Upper lobe of left lung (tissue), 6 donors: ENCODE measurements around the gene ARHGEF37. TPM values are rescaled to one million over a fixed set of nuclear protein-coding genes. Genes with fewer than 3 reads are reported as not detected.

Experiments used
- ATAC-seq, 2 donors: fragments of 200-7000 bp; cut with Tn5 transposase; one replicate each; pipeline ENCODE4 v1.9.1; 2022; ENCODE audit warnings: mild to moderate bottlenecking in 2 of 2, moderate library complexity in 2 of 2; ENCODE audit not compliant: low FRiP score in 2 of 2
- DNase-seq, 2 donors: peaks; one replicate each; pipeline ENCODE4 v3.0.0-alpha.2; 2019 to 2020
- H3K27ac ChIP-seq, 4 donors: fragments of 200-600 bp; sonication (generic); one replicate each; pipeline ENCODE4 v1.5.1; 2016 to 2019
- H3K27me3 ChIP-seq, 4 donors: fragments of 200-600 bp; sonication (generic); one replicate each; pipeline ENCODE4 v1.5.1; 2017 to 2019
- H3K36me3 ChIP-seq, 4 donors: fragments of 200-600 bp; sonication (generic); one replicate each; pipeline ENCODE4 v1.5.1; 2016 to 2019
- H3K4me1 ChIP-seq, 4 donors: fragments of 200-600 bp; sonication (generic); one replicate each; pipeline ENCODE4 v1.5.1; 2018 to 2019
- H3K4me3 ChIP-seq, 4 donors: fragments of 200-600 bp; sonication (generic); one replicate each; pipeline ENCODE4 v1.5.1; 2017 to 2019; ENCODE audit warnings: mild to moderate bottlenecking in 2 of 4, moderate library complexity in 1 of 4
- H3K9me3 ChIP-seq, 4 donors: fragments of 200-600 bp; sonication (generic); one replicate each; pipeline ENCODE4 v1.5.1; 2018 to 2019
- EP300 ChIP-seq, 4 donors: sonication (generic); formaldehyde crosslinking; IDR thresholded peaks; one replicate each; pipeline ENCODE4 v1.5.1; 2017; ENCODE audit warnings: antibody characterized with exemption in 4 of 4, control low read depth in 2 of 4
- POLR2A ChIP-seq, 4 donors: fragments of 450-650 bp; IDR thresholded peaks; one replicate each; pipeline ENCODE4 v1.5.1; 2016 to 2017; ENCODE audit warnings: antibody characterized with exemption in 4 of 4, mild to moderate bottlenecking in 2 of 4
- POLR2AphosphoS5 ChIP-seq, 2 donors: sonication (generic); formaldehyde crosslinking; IDR thresholded peaks; one replicate each; pipeline ENCODE4 v1.5.1; 2017; ENCODE audit warnings: antibody characterized with exemption in 2 of 2
- WGBS, 2 donors: methylation state at CpG; one replicate each; pipeline ENCODE4 v1.1.5; 2017 to 2018; 5-methylcytosine and 5-hydroxymethylcytosine counted together
- total RNA-seq, 6 donors: library from RNA; depleted of rRNA in 4 of 6; stranded (reverse); fragments of >200 nt in 4 of 6; gene quantifications; one replicate each; pipeline versions ENCODE4 v1.1.0 to v1.2.1, GENCODE V29; 2016 to 2021
- TF ChIP-seq, protein P1 (sequence below), 6 experiments: fragments of 450-650 bp in 4 of 6; fragments of 200-600 bp in 2 of 6; sonication (generic) in 2 of 6; IDR thresholded peaks; one replicate each; pipeline ENCODE4 v1.5.1; 2016 to 2019; ENCODE audit warnings: antibody characterized with exemption in 6 of 6
- donor health status: DM: no; HTN: no; CAD: no; lungs with moderate emphysema.
- donor health status: DM: no; HTN: yes; CAD: no; lungs with severe emphysema.

Gene ARHGEF37
- total RNA-seq, 6 donors from 2014 or later: 4.3 to 13.6 (median 10.0) TPM

DNA sequence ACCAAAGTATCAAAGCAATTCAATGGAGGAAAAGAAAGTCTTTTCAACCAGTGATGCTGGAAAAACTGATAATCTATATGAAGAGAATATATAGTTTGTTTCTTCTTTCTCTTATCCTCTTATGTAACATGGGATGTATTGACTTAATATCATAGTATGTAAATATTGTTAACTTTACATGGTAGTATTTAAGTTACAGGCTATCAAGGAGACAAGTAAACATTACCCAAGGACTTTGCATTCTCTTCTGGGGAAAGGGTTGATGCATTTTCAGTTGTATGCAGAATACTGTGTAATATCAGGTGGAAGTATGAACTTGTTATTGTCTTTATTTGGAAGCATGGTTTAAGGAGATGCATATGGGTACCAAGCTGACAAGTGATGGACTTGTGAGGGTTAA is 9.1 kb upstream of the ARHGEF37 start:
- ATAC-seq (no peak), DNase-seq (no peak)
- H3K4me1 ChIP-seq: no peaks in the 10 kb centered on the region
- H3K27ac ChIP-seq: no peak overlapping the region
- no peaks in the 10 kb centered on the region for H3K9me3 ChIP-seq
- TF ChIP-seq EP300 (IDR thresholded peaks at IDR 0.05) (no peak), POLR2A (IDR thresholded peaks at IDR 0.05) (no peak), POLR2AphosphoS5 (IDR thresholded peaks at IDR 0.05) (no peak)
- TF ChIP-seq, protein P1, sequence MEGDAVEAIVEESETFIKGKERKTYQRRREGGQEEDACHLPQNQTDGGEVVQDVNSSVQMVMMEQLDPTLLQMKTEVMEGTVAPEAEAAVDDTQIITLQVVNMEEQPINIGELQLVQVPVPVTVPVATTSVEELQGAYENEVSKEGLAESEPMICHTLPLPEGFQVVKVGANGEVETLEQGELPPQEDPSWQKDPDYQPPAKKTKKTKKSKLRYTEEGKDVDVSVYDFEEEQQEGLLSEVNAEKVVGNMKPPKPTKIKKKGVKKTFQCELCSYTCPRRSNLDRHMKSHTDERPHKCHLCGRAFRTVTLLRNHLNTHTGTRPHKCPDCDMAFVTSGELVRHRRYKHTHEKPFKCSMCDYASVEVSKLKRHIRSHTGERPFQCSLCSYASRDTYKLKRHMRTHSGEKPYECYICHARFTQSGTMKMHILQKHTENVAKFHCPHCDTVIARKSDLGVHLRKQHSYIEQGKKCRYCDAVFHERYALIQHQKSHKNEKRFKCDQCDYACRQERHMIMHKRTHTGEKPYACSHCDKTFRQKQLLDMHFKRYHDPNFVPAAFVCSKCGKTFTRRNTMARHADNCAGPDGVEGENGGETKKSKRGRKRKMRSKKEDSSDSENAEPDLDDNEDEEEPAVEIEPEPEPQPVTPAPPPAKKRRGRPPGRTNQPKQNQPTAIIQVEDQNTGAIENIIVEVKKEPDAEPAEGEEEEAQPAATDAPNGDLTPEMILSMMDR (IDR thresholded peaks at IDR 0.05): no peak
- no peaks in the 10 kb centered on the region for H3K27me3 ChIP-seq
- H3K36me3 ChIP-seq: no peaks in the 10 kb centered on the region
- no peak overlapping the region for H3K4me3 ChIP-seq

DNA sequence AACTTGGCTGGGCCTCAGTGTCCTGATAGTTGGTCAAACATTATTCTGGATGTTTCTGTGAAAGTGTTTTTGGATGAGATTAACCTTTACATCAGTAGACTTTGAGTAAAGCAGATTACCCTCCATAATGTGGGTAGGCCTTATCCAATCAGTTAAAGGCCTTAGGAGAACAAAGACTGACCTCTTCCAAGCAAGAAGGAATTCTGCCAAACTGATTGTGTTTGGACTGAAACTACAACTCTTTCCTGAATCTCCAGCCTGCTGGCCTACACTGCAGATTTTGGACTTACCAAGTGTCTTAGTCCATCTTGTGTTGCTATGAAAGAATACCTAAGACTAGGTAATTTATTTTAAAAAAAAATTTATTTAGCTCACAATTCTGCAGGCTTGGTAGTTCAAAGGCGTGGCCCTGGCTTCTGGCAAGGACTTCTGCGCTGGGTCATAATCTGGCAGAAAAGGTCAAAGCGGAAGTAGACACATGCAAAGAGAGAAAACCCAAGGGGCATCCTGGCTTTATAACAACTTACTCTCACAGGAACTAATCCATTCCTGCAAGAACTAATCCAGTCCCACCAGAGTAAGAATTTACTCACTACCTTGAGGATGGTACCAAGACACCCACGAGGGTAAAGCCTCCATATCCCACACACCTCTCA is 8.6 kb upstream of the ARHGEF37 start:
- no peak overlapping the region for H3K27ac ChIP-seq
- no peaks in the 10 kb centered on the region for H3K27me3 ChIP-seq
- H3K4me1 ChIP-seq: no peaks in the 10 kb centered on the region
- H3K36me3 ChIP-seq: no peaks in the 10 kb centered on the region
- H3K4me3 ChIP-seq: no peak overlapping the region
- 91 to 93% methylated on average over 4 of the region's 4 CpGs for WGBS, 2 donors
- no peaks in the 10 kb centered on the region for H3K9me3 ChIP-seq
- no peak for DNase-seq
- no peak for ATAC-seq
- TF ChIP-seq, protein P1 (IDR thresholded peaks at IDR 0.05): no peak
- TF ChIP-seq EP300 (IDR thresholded peaks at IDR 0.05) (no peak), POLR2AphosphoS5 (IDR thresholded peaks at IDR 0.05) (no peak), POLR2A (IDR thresholded peaks at IDR 0.05) (no peak)

DNA sequence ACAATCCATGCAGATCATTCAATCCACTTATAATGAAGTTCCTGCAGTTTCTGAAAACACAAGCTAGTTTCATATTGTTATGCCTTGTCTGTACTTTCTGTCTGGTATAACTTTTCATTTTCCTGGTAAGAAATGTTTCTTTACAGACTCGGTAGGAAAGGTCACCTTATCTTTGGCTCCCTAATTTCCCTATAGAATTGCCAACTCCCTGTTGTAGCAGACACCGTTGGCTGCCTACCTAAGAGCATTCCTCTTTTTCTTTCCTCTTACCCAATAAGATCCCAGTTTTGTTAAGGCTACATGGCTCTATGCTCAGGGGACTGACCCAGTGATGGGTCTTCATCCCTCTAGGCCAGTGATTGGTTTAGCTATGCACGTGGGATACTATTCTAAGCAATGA is 6.2 kb upstream of the ARHGEF37 start:
- WGBS, 2 donors: 72 to 87% methylated on average over 3 of the region's 3 CpGs
- H3K27ac ChIP-seq: no peak overlapping the region
- ATAC-seq: no peak

DNA sequence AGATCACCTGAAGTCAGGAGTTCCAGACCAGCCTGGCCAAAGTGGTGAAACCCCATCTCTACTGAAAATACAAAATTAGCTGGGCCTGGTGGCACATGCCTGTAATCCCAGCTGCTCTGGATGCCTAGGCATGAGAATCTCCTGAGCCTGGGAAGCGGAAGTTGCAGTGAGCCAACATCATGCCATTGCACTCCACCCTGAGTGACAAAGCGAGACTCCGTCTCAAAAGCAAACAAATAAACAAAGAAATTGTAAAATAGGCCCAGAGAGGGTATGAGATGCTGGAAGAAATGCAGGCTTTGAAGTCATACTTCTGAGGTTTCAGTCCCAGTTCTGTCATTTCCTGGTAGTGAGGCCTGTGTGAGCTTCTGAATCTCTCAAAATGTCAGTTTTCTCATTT is 5.3 kb upstream of the ARHGEF37 start:
- H3K4me1 ChIP-seq: peaks cover 0 to 6% (median 5%) of the 10 kb centered on the region in 4 donors
- H3K27me3 ChIP-seq: no peaks in the 10 kb centered on the region
- 90% methylated on average over 3 of the region's 3 CpGs for WGBS, 2 donors
- no peak for TF ChIP-seq POLR2AphosphoS5 (IDR thresholded peaks at IDR 0.05)
- no peak for TF ChIP-seq POLR2A (IDR thresholded peaks at IDR 0.05)
- no peak for TF ChIP-seq EP300 (IDR thresholded peaks at IDR 0.05)
- TF ChIP-seq, protein P1 (IDR thresholded peaks at IDR 0.05): no peak
- H3K36me3 ChIP-seq: no peaks in the 10 kb centered on the region
- no peak overlapping the region for H3K27ac ChIP-seq
- DNase-seq (no peak), ATAC-seq (no peak)
- H3K4me3 ChIP-seq: no peak overlapping the region
- H3K9me3 ChIP-seq: no peaks in the 10 kb centered on the region

More for the DNA sequence above, 6.2 kb upstream of the ARHGEF37 start:
- no peak for TF ChIP-seq POLR2AphosphoS5 (IDR thresholded peaks at IDR 0.05)
- no peak for TF ChIP-seq POLR2A (IDR thresholded peaks at IDR 0.05)
- no peak for DNase-seq
- no peaks in the 10 kb centered on the region for H3K4me1 ChIP-seq
- no peaks in the 10 kb centered on the region for H3K36me3 ChIP-seq
- H3K9me3 ChIP-seq: no peaks in the 10 kb centered on the region
- H3K4me3 ChIP-seq: no peak overlapping the region
- H3K27me3 ChIP-seq: no peaks in the 10 kb centered on the region

DNA sequence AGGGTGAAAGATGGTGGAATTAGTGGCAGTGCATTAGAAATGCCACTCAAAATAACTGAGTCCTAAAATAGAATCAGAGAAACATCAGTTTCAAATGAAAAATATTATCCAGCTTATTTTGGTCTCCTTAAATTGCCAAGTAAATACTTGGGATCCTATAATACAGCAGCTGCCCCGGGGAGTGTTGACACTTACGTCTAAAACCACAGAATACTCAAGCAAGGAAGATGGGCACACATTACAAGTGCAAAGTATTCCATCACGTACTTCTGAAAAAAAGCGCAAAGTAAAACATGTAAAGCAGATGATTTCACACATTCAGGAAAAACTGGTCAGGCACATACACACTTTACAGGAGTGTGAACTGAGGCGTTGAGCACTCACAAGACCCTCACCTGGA is 2.4 kb upstream of the ARHGEF37 start:
- Histone ChIP-seq H3K9me3 (no peaks in the 10 kb centered on the region), H3K27ac (no peak overlapping the region), H3K36me3 (no peaks in the 10 kb centered on the region), H3K27me3 (no peaks in the 10 kb centered on the region), H3K4me3 (no peak overlapping the region), H3K4me1 (peaks cover 18 to 34% (median 22%) of the 10 kb centered on the region in 4 donors)
- DNase-seq (no peak), ATAC-seq (no peak)
- 70 to 73% methylated on average over 5 of the region's 5 CpGs for WGBS, 2 donors
- TF ChIP-seq POLR2A (IDR thresholded peaks at IDR 0.05) (no peak), EP300 (IDR thresholded peaks at IDR 0.05) (no peak), POLR2AphosphoS5 (IDR thresholded peaks at IDR 0.05) (no peak)
- TF ChIP-seq, protein P1 (IDR thresholded peaks at IDR 0.05): no peak
